Left forelimb (tissue), 1 donor: ENCODE measurements around the gene PLCL2.

ENCODE experiments used
- DNase-seq: peaks from one replicate; pipeline ENCODE4 v3.0.0-alpha.2; 2018; ENCODE audit warnings: low spot score

The PLCL2 gene

GRCh38 chr3:17044855-17045254 lies 160.1 kb downstream of the PLCL2 start:
- DNase-seq = no peak

GRCh38 chr3:17045705-17046104 lies 160.9 kb downstream of the PLCL2 start:
- DNase-seq = no peak

- no peak for DNase-seq
Observed at GRCh38 chr3:17046623-17047022, 161.9 kb downstream of the PLCL2 start.

- no peak for DNase-seq
Observed at GRCh38 chr3:17047162-17047561, 162.4 kb downstream of the PLCL2 start.

GRCh38 chr3:17047894-17048293 lies 163.1 kb downstream of the PLCL2 start:
- no peak for DNase-seq

GRCh38 chr3:17050071-17050470 lies 165.3 kb downstream of the PLCL2 start:
- DNase-seq = no peak

- no peak for DNase-seq
Observed at GRCh38 chr3:17050506-17050905, 165.8 kb downstream of the PLCL2 start.

GRCh38 chr3:17052363-17052762 lies 167.6 kb downstream of the PLCL2 start:
- DNase-seq = no peak

- DNase-seq = no peak
Observed at GRCh38 chr3:17054301-17054981, 169.7 kb downstream of the PLCL2 start.

- DNase-seq = no peak
Observed at GRCh38 chr3:17054982-17055343, 170.2 kb downstream of the PLCL2 start.

- DNase-seq = no peak
Observed at GRCh38 chr3:17055374-17056276, 170.9 kb downstream of the PLCL2 start.

GRCh38 chr3:17057321-17057720 lies 172.6 kb downstream of the PLCL2 start:
- no peak for DNase-seq

- no peak for DNase-seq
Observed at GRCh38 chr3:17059989-17060550, 175.3 kb downstream of the PLCL2 start.

GRCh38 chr3:17061005-17061404 lies 176.2 kb downstream of the PLCL2 start:
- DNase-seq = no peak

- DNase-seq = no peak
Observed at GRCh38 chr3:17062736-17063135, 178.0 kb downstream of the PLCL2 start.

- DNase-seq = no peak
Observed at GRCh38 chr3:17063596-17063995, 178.8 kb downstream of the PLCL2 start.

GRCh38 chr3:17065315-17065714 lies 180.6 kb downstream of the PLCL2 start:
- no peak for DNase-seq

GRCh38 chr3:17065881-17066280 lies 181.1 kb downstream of the PLCL2 start:
- no peak for DNase-seq

- no peak for DNase-seq
Observed at GRCh38 chr3:17069754-17070153, 185.0 kb downstream of the PLCL2 start.

- no peak for DNase-seq
Observed at GRCh38 chr3:17070161-17070959, 185.6 kb downstream of the PLCL2 start.

- no peak for DNase-seq
Observed at GRCh38 chr3:17074559-17074958, 189.8 kb downstream of the PLCL2 start.

GRCh38 chr3:17075358-17075757 lies 190.6 kb downstream of the PLCL2 start:
- DNase-seq = no peak
